HG03039 (cell line): ENCODE data around the gene ACTMAP.
"Not testable (repeated sequence)": the region's sequence is repeated elsewhere in the genome, so short reads cannot be mapped to it uniquely, and the experiment has no call there.

Source experiments
- ATAC-seq: cut with Tn5 transposase; IDR thresholded peaks from one replicate; pipeline ENCODE4 v1.9.1; 2021; ENCODE audit warnings: mild to moderate bottlenecking, moderate library complexity; ENCODE audit not compliant: unreplicated experiment

Gene ACTMAP

GRCh38 chr19:40776932-40777644 is 26.8 kb upstream of the ACTMAP start:
- peak; percentile 58 for ATAC-seq

GRCh38 chr19:40776364-40776763 is 26.1 kb upstream of the ACTMAP start:
- ATAC-seq = no peak

GRCh38 chr19:40775632-40776022 is 25.4 kb upstream of the ACTMAP start:
- ATAC-seq = no peak

GRCh38 chr19:40774916-40775631 is 24.8 kb upstream of the ACTMAP start, which contains the start of gene MIA:
TSS of gene MIA (plus strand) at chr19:40775521. CDS start at chr19:40775543, 22 bp downstream.
- ATAC-seq = no peak

- ATAC-seq = not testable (repeated sequence)
Measured at GRCh38 chr19:40771101-40771862, 21.0 kb upstream of the ACTMAP start.

GRCh38 chr19:40768869-40769268 is 18.6 kb upstream of the ACTMAP start:
- ATAC-seq = no peak

GRCh38 chr19:40766385-40766784 is 16.1 kb upstream of the ACTMAP start:
- not testable (repeated sequence) for ATAC-seq

- no peak for ATAC-seq
Measured at GRCh38 chr19:40763963-40764362, 13.7 kb upstream of the ACTMAP start.

GRCh38 chr19:40763526-40763925 is 13.2 kb upstream of the ACTMAP start:
- no peak for ATAC-seq

- ATAC-seq = no peak
Measured at GRCh38 chr19:40762754-40763470, 12.6 kb upstream of the ACTMAP start.

- no peak for ATAC-seq
Measured at GRCh38 chr19:40759352-40759751, 9.1 kb upstream of the ACTMAP start.

GRCh38 chr19:40758491-40758890 is 8.2 kb upstream of the ACTMAP start:
- no peak for ATAC-seq

- ATAC-seq = no peak
Measured at GRCh38 chr19:40756502-40757110, 6.3 kb upstream of the ACTMAP start.

GRCh38 chr19:40755791-40756190 is 5.5 kb upstream of the ACTMAP start:
- ATAC-seq = no peak

- no peak for ATAC-seq
Measured at GRCh38 chr19:40755248-40755624, 5.0 kb upstream of the ACTMAP start.

GRCh38 chr19:40754611-40755247 is 4.5 kb upstream of the ACTMAP start:
- no peak for ATAC-seq

- ATAC-seq = no peak
Measured at GRCh38 chr19:40752257-40752781, 2.0 kb upstream of the ACTMAP start.

GRCh38 chr19:40750874-40751537 is 729 bp upstream of the ACTMAP start, which contains the start of gene SNRPA:
TSS of gene SNRPA (plus strand) at chr19:40751203. CDS start at chr19:40751409, 206 bp downstream.
- ATAC-seq = peak; percentile 49

GRCh38 chr19:40747536-40747935 is 2.7 kb downstream of the ACTMAP start:
- no peak for ATAC-seq
